BLaER1 treated with 17β-estradiol and CSF1 and Interleukin-3, amounts not matched to agents 10 nM and 100 nM (cell line): ENCODE results near the gene ASS1.
"Not testable (repeated sequence)": the region's sequence is repeated elsewhere in the genome, so short reads cannot be mapped to it uniquely, and the experiment has no call there.

Experiments used
- H3K27ac ChIP-seq, 11 experiments: shearing (Covaris generic); formaldehyde crosslinking; 2 replicates each; pipeline ENCODE4 v1.8.1; 2022
- H3K27me3 ChIP-seq, 11 experiments: shearing (Covaris generic); formaldehyde crosslinking; 2 replicates each; pipeline ENCODE4 v1.8.1; 2022
- H3K36me3 ChIP-seq, 11 experiments: shearing (Covaris generic); formaldehyde crosslinking; 2 replicates each; pipeline ENCODE4 v1.8.1; 2022
- H3K4me1 ChIP-seq, 10 experiments: shearing (Covaris generic); formaldehyde crosslinking; 2 replicates each; pipeline ENCODE4 v1.8.1; 2022
- H3K4me2 ChIP-seq, 11 experiments: shearing (Covaris generic); formaldehyde crosslinking; 2 replicates each; pipeline ENCODE4 v1.8.1; 2022
- H3K4me3 ChIP-seq, 10 experiments: shearing (Covaris generic); formaldehyde crosslinking; 2 replicates each; pipeline ENCODE4 v1.8.1; 2022
- H3K9ac ChIP-seq, 11 experiments: shearing (Covaris generic); formaldehyde crosslinking; 2 replicates each; pipeline ENCODE4 v1.8.1; 2022
- H3K9me3 ChIP-seq, 11 experiments: shearing (Covaris generic); formaldehyde crosslinking; replicated peaks in 1 of 11; 2 replicates each; pipeline ENCODE4 v1.8.1; 2022
- H4K20me1 ChIP-seq, 11 experiments: shearing (Covaris generic); formaldehyde crosslinking; 2 replicates each; pipeline ENCODE4 v1.8.1; 2022
- Cebpa-rat ChIP-seq, 11 experiments: shearing (Covaris generic); IDR thresholded peaks; 2 replicates each; pipeline ENCODE4 v1.8.1; 2022

Gene ASS1

GRCh38 chr9:130444565-130445221 lies at the start of gene ASS1:
ASS1 (plus strand) TSS chr9:130444961; CDS start chr9:130452229, 7,268 bp downstream.
- H3K9ac ChIP-seq, result peak within 1 kb of the TSS; percentile 75 to 91 (median 84)
- H3K4me1 ChIP-seq, result peaks cover 43 to 57% (median 55%) of the 10 kb centered on the region in 10 experiments
- H3K36me3 ChIP-seq, result no peaks in the 10 kb centered on the region; a peak in 1 of 22 replicates
- peaks cover 0 to 35% (median 0%) of the 10 kb centered on the region in 11 experiments; a peak in 5 of 22 replicates for H4K20me1 ChIP-seq
- peaks cover 0 to 6% (median 0%) of the 10 kb centered on the region in 11 experiments; a peak in 4 of 22 replicates for H3K27me3 ChIP-seq
- peak within 1 kb of the TSS; percentile 35 to 86 (median 80); a peak in 21 of 22 replicates for H3K27ac ChIP-seq
- peak within 1 kb of the TSS; percentile 71 to 89 (median 78) for H3K4me3 ChIP-seq
- H3K9me3 ChIP-seq, result peaks cover 18 to 24% (median 19%) of the 10 kb centered on the region in 11 experiments
- H3K4me2 ChIP-seq, result peak within 1 kb of the TSS; percentile 92 to 100 (median 98)
- TF ChIP-seq Cebpa-rat (IDR thresholded peaks at IDR 0.05), result no peak

DNA sequence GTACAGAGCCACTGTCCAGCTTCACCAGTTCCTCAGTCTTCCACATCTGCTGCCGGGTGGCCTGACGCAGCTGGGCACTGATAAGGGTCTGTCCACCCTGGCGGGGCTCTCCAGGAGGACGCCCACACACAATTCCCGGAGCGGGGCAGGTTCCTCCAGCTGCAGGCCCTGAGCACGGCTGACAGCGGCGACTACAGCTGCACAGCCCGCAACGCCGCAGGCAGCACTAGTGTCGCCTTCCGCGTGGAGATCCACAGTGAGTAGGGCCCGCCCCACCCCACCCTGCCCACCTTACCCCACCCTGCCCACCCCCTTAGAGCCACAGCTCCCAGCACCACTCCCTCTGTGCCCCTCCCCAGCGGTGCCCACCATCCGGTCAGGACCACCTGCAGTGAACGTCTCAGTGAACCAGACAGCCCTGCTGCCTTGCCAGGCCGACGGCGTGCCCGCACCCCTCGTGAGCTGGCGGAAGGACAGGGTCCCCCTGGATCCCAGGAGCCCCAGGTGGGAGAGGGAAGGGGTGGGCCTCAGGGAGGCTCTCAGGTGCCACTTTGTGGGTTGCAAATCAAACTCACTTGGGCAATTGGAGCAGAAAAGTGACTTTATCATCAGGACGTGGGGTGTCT lies 48.8 kb upstream of the ASS1 start:
- H3K27ac ChIP-seq, result no peak overlapping the region
- no peaks in the 10 kb centered on the region for H3K36me3 ChIP-seq
- TF ChIP-seq Cebpa-rat (IDR thresholded peaks at IDR 0.05), result no peak
- peaks cover 0 to 4% (median 1%) of the 10 kb centered on the region in 10 experiments; a peak in 7 of 20 replicates for H3K4me1 ChIP-seq
- peaks cover 0 to 5% (median 0%) of the 10 kb centered on the region in 11 experiments; a peak in 2 of 22 replicates for H4K20me1 ChIP-seq
- H3K4me3 ChIP-seq, result no peak overlapping the region
- H3K9me3 ChIP-seq, result no peaks in the 10 kb centered on the region
- H3K4me2 ChIP-seq, result no peak overlapping the region
- no peaks in the 10 kb centered on the region for H3K27me3 ChIP-seq
- no peak overlapping the region for H3K9ac ChIP-seq

GRCh38 chr9:130396581-130396980 lies 48.2 kb upstream of the ASS1 start:
- H3K9ac ChIP-seq, result no peak overlapping the region
- no peak overlapping the region for H3K4me3 ChIP-seq
- H3K4me1 ChIP-seq, result no peaks in the 10 kb centered on the region
- H4K20me1 ChIP-seq, result no peaks in the 10 kb centered on the region; a peak in 2 of 22 replicates
- H3K9me3 ChIP-seq, result no peaks in the 10 kb centered on the region
- no peak overlapping the region for H3K4me2 ChIP-seq
- no peaks in the 10 kb centered on the region for H3K27me3 ChIP-seq
- no peak for TF ChIP-seq Cebpa-rat (IDR thresholded peaks at IDR 0.05)
- no peaks in the 10 kb centered on the region for H3K36me3 ChIP-seq
- no peak overlapping the region for H3K27ac ChIP-seq

GRCh38 chr9:130398487-130399240 lies 46.1 kb upstream of the ASS1 start:
- no peak overlapping the region for H3K4me3 ChIP-seq
- no peak overlapping the region for H3K9ac ChIP-seq
- H3K4me2 ChIP-seq, result no peak overlapping the region
- no peaks in the 10 kb centered on the region for H3K9me3 ChIP-seq
- H3K36me3 ChIP-seq, result no peaks in the 10 kb centered on the region
- H4K20me1 ChIP-seq, result no peaks in the 10 kb centered on the region; a peak in 1 of 22 replicates
- H3K27ac ChIP-seq, result no peak overlapping the region
- no peaks in the 10 kb centered on the region for H3K27me3 ChIP-seq
- peaks cover 0 to 12% (median 0%) of the 10 kb centered on the region in 10 experiments; a peak in 2 of 20 replicates for H3K4me1 ChIP-seq
- no peak for TF ChIP-seq Cebpa-rat (IDR thresholded peaks at IDR 0.05)

- Histone ChIP-seq H3K9me3 (no peaks in the 10 kb centered on the region), H3K27me3 (no peaks in the 10 kb centered on the region)
- TF ChIP-seq Cebpa-rat (IDR thresholded peaks at IDR 0.05), result no peak
Measured at GRCh38 chr9:130399768-130400167, 45.0 kb upstream of the ASS1 start.

DNA sequence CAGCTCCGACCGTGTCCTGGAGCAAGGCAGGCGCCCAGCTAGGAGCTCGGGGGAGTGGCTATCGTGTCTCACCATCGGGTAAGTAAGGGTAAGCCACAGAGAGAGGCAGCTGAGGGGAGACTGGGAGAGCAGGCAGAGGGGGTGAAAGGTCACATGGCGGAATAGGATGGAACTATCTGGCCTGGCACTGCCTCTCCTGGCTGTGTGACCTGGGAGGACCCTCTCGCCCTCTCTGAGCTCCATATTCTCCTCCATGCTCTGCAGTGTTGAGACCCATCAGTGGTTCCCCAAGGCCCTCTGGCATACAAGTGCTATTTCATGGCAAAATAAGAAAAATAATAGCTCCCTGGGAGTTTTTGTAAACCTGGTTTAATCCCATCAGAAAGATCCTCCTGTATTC lies 43.9 kb upstream of the ASS1 start:
- TF ChIP-seq Cebpa-rat (IDR thresholded peaks at IDR 0.05), result no peak
- Histone ChIP-seq H4K20me1 (no peaks in the 10 kb centered on the region; a peak in 1 of 22 replicates), H3K36me3 (no peaks in the 10 kb centered on the region), H3K9me3 (no peaks in the 10 kb centered on the region), H3K27ac (no peak overlapping the region), H3K27me3 (no peaks in the 10 kb centered on the region), H3K4me3 (no peak overlapping the region), H3K9ac (no peak overlapping the region), H3K4me1 (peaks cover 0 to 12% (median 0%) of the 10 kb centered on the region in 10 experiments; a peak in 2 of 20 replicates), H3K4me2 (no peak overlapping the region)

More at GRCh38 chr9:130399768-130400167, 45.0 kb upstream of the ASS1 start:
- Histone ChIP-seq H3K27ac (no peak overlapping the region), H4K20me1 (no peaks in the 10 kb centered on the region; a peak in 1 of 22 replicates), H3K4me1 (peaks cover 0 to 12% (median 0%) of the 10 kb centered on the region in 10 experiments; a peak in 2 of 20 replicates), H3K4me2 (no peak overlapping the region), H3K36me3 (no peaks in the 10 kb centered on the region), H3K9ac (no peak overlapping the region), H3K4me3 (no peak overlapping the region)

DNA sequence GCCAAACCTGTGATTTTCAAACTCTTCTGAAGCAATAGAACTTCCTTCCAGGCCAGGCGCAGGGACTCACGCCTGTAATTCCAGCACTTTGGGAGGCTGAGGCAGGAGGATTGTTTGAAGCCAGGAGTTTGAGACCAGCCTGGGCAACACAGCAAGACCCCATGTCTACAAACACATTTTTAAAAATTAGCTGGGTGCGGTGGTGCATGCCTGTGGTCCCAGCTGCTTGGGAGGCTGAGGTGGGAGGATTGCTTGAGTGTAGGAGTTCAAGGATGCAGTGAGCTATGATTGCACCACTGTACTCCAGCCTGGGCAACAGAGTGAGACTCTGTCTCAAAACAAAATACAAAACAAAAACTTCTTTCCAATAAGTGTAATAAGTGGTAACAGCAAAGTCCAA lies 43.0 kb upstream of the ASS1 start:
- Histone ChIP-seq H3K4me2 (0 out of 22 replicates have a peak overlapping the region, but pooled peaks of 2 of the 11 experiments have one; percentile 2 to 15), H3K4me1 (peaks cover 0 to 12% (median 0%) of the 10 kb centered on the region in 10 experiments; a peak in 2 of 20 replicates)
- not testable (repeated sequence) for H3K9ac ChIP-seq, H4K20me1 ChIP-seq, H3K9me3 ChIP-seq, H3K27ac ChIP-seq, H3K27me3 ChIP-seq, H3K4me3 ChIP-seq, H3K36me3 ChIP-seq

DNA sequence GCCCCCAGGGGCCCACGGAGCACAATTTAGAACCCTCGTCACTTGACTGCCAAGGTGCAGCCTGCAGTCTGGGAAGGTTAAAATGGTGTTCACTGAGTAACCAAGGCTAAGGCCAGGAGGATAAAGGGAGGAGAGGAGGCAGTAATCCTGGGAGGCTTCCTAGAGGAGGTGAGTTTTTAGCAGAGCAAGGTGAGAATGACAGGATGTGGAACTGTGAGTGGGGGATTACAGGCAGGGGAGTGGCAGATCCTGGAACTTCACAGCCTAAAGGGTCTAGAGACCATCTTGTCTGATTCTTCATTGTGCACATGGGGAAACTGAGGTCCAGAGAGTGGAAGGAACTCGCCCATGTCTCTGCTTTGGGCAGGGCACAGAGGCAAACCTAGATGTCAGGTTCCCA lies 42.5 kb upstream of the ASS1 start:
- H3K27me3 ChIP-seq, result no peaks in the 10 kb centered on the region
- H3K27ac ChIP-seq, result no peak overlapping the region
- no peak overlapping the region for H3K9ac ChIP-seq
- no peaks in the 10 kb centered on the region for H3K36me3 ChIP-seq
- no peaks in the 10 kb centered on the region for H3K9me3 ChIP-seq
- 0 out of 22 replicates have a peak overlapping the region, but pooled peaks of 2 of the 11 experiments have one; percentile 2 to 15 for H3K4me2 ChIP-seq
- H3K4me3 ChIP-seq, result no peak overlapping the region
- peaks cover 0 to 12% (median 0%) of the 10 kb centered on the region in 10 experiments; a peak in 2 of 20 replicates for H3K4me1 ChIP-seq
- H4K20me1 ChIP-seq, result no peaks in the 10 kb centered on the region; a peak in 1 of 22 replicates
- no peak for TF ChIP-seq Cebpa-rat (IDR thresholded peaks at IDR 0.05)
